Stimulated activated naive CD8-positive, alpha-beta T cell treated with anti-CD3 and anti-CD28 coated beads, Interleukin-15, amount 100 ng/mL, for 72 hours (primary cell): ENCODE results near the gene CTRL.
A peak's percentile ranks its signal among the peaks of the same experiment; 100 is the strongest.
"Not testable (repeated sequence)": the region's sequence is repeated elsewhere in the genome, so short reads cannot be mapped to it uniquely, and the experiment has no call there.

Source experiments
- ATAC-seq: fragments of 150-1000 bp; cut with Tn5 transposase; 2 replicates; pipeline ENCODE4 v1.10.0; 2021; ENCODE audit warnings: mild to moderate bottlenecking, moderate library complexity
- DNase-seq, 2 donors: peaks; one replicate each; pipeline ENCODE4 v3.0.0; 2021 to 2022
- H3K27ac Mint-ChIP-seq, 2 donors: one replicate each; pipeline ENCODE4 v1.8.0; 2022; ENCODE audit warnings: mild to moderate bottlenecking in 2 of 2, mixed read lengths in 2 of 2, moderate library complexity in 2 of 2
- H3K27me3 Mint-ChIP-seq: one replicate; pipeline ENCODE4 v1.8.0; 2022; ENCODE audit warnings: mixed read lengths
- H3K4me1 Mint-ChIP-seq: one replicate; pipeline ENCODE4 v1.8.0; 2022; ENCODE audit warnings: mild to moderate bottlenecking, mixed read lengths
- H3K4me3 Mint-ChIP-seq, 2 donors: one replicate each; pipeline ENCODE4 v1.8.0; 2022; ENCODE audit warnings: mild to moderate bottlenecking in 2 of 2, mixed read lengths in 2 of 2, moderate library complexity in 1 of 2
- H3K9me3 Mint-ChIP-seq, 2 donors: one replicate each; pipeline ENCODE4 v1.8.0; 2022; ENCODE audit warnings: mixed read lengths in 2 of 2

Gene CTRL

GRCh38 chr16:67924140-67924906 lies 7.3 kb downstream of the CTRL start:
- Mint-ChIP-seq H3K9me3 (no peaks in the 10 kb centered on the region), H3K4me1 (peaks cover 53% of the 10 kb centered on the region), H3K4me3 (no peak overlapping the region), H3K27me3 (no peaks in the 10 kb centered on the region), H3K27ac (peak overlapping the region in 1 of 2 donors; percentile 25)
- no peak for DNase-seq
- no peak for ATAC-seq

GRCh38 chr16:67923414-67924116 lies 8.1 kb downstream of the CTRL start:
- no peaks in the 10 kb centered on the region for H3K27me3 Mint-ChIP-seq

GRCh38 chr16:67922740-67923139 lies 8.9 kb downstream of the CTRL start:
- DNase-seq, result no peak
- Mint-ChIP-seq H3K27ac (peak overlapping the region in 1 of 2 donors; percentile 87), H3K4me3 (no peak overlapping the region), H3K27me3 (no peaks in the 10 kb centered on the region), H3K9me3 (no peaks in the 10 kb centered on the region), H3K4me1 (peaks cover 59% of the 10 kb centered on the region)
- no peak for ATAC-seq

More at GRCh38 chr16:67923414-67924116, 8.1 kb downstream of the CTRL start:
- Mint-ChIP-seq H3K4me1 (peaks cover 59% of the 10 kb centered on the region), H3K27ac (peak overlapping the region in 1 of 2 donors; percentile 87), H3K4me3 (no peak overlapping the region), H3K9me3 (no peaks in the 10 kb centered on the region)
- DNase-seq (no peak), ATAC-seq (no peak)

- Mint-ChIP-seq H3K9me3 (no peaks in the 10 kb centered on the region), H3K27ac (peak overlapping the region; percentile 83 to 92), H3K4me3 (no peak overlapping the region), H3K27me3 (no peaks in the 10 kb centered on the region), H3K4me1 (peaks cover 64% of the 10 kb centered on the region)
- DNase-seq (no peak), ATAC-seq (no peak)
Observed at GRCh38 chr16:67922221-67922620, 9.4 kb downstream of the CTRL start.

- Mint-ChIP-seq H3K4me3 (no peak overlapping the region), H3K27ac (peak overlapping the region; percentile 22 to 63), H3K4me1 (peaks cover 72% of the 10 kb centered on the region), H3K9me3 (no peaks in the 10 kb centered on the region), H3K27me3 (no peaks in the 10 kb centered on the region)
- DNase-seq, result no peak
- no peak for ATAC-seq
Observed at GRCh38 chr16:67919622-67920221, 11.9 kb downstream of the CTRL start.

- no peaks in the 10 kb centered on the region for H3K27me3 Mint-ChIP-seq
- H3K9me3 Mint-ChIP-seq, result no peaks in the 10 kb centered on the region
- peak overlapping the region; percentile 14 to 97 for H3K27ac Mint-ChIP-seq
- peak; percentile 100 for ATAC-seq
- peaks cover 62% of the 10 kb centered on the region for H3K4me1 Mint-ChIP-seq
- no peak overlapping the region for H3K4me3 Mint-ChIP-seq
- DNase-seq, result peak in 1 of 2 donors; percentile 55
Observed at GRCh38 chr16:67917852-67918236, 13.8 kb downstream of the CTRL start.

GRCh38 chr16:67917140-67917851 lies 14.4 kb downstream of the CTRL start:
- DNase-seq (no peak), ATAC-seq (peak; percentile 21)
- Mint-ChIP-seq H3K4me1 (peaks cover 57% of the 10 kb centered on the region), H3K4me3 (no peak overlapping the region), H3K9me3 (no peaks in the 10 kb centered on the region), H3K27ac (peak overlapping the region; percentile 14 to 97), H3K27me3 (no peaks in the 10 kb centered on the region)

GRCh38 chr16:67915831-67916723 lies 15.6 kb downstream of the CTRL start:
- Mint-ChIP-seq H3K27me3 (no peaks in the 10 kb centered on the region), H3K4me3 (no peak overlapping the region), H3K27ac (peak overlapping the region; percentile 6 to 22), H3K4me1 (peaks cover 48% of the 10 kb centered on the region), H3K9me3 (no peaks in the 10 kb centered on the region)
- ATAC-seq (no peak), DNase-seq (no peak)

GRCh38 chr16:67915496-67915769 lies 16.2 kb downstream of the CTRL start:
- peaks cover 50% of the 10 kb centered on the region for H3K4me1 Mint-ChIP-seq
- H3K4me3 Mint-ChIP-seq, H3K27ac Mint-ChIP-seq, ATAC-seq, H3K27me3 Mint-ChIP-seq, DNase-seq, H3K9me3 Mint-ChIP-seq: not testable (repeated sequence)

GRCh38 chr16:67914758-67915495 lies 16.7 kb downstream of the CTRL start:
- ATAC-seq (no peak), DNase-seq (no peak)
- peak overlapping the region in 1 of 2 donors; percentile 60 for H3K27ac Mint-ChIP-seq
- H3K4me1 Mint-ChIP-seq, result peaks cover 53% of the 10 kb centered on the region
- H3K4me3 Mint-ChIP-seq, result no peak overlapping the region
- H3K9me3 Mint-ChIP-seq, result no peaks in the 10 kb centered on the region
- H3K27me3 Mint-ChIP-seq, result no peaks in the 10 kb centered on the region

- Mint-ChIP-seq H3K9me3 (no peaks in the 10 kb centered on the region), H3K4me1 (peaks cover 28% of the 10 kb centered on the region), H3K27me3 (no peaks in the 10 kb centered on the region), H3K4me3 (no peak overlapping the region), H3K27ac (peak overlapping the region; percentile 5 to 84)
- ATAC-seq (peak; percentile 99), DNase-seq (peak in 1 of 2 donors; percentile 67)
Observed at GRCh38 chr16:67910158-67910557, 21.5 kb downstream of the CTRL start.

GRCh38 chr16:67909056-67909742 lies 22.5 kb downstream of the CTRL start:
- no peak for ATAC-seq
- Mint-ChIP-seq H3K27me3 (no peaks in the 10 kb centered on the region), H3K27ac (no peak overlapping the region), H3K9me3 (no peaks in the 10 kb centered on the region), H3K4me3 (peak overlapping the region in 1 of 2 donors; percentile 33), H3K4me1 (peaks cover 28% of the 10 kb centered on the region)
- DNase-seq, result no peak

- no peak for DNase-seq
- Mint-ChIP-seq H3K4me3 (no peak overlapping the region), H3K27me3 (no peaks in the 10 kb centered on the region), H3K27ac (peak overlapping the region in 1 of 2 donors; percentile 54), H3K4me1 (peaks cover 28% of the 10 kb centered on the region), H3K9me3 (no peaks in the 10 kb centered on the region)
- ATAC-seq, result no peak
Observed at GRCh38 chr16:67907397-67908180, 24.1 kb downstream of the CTRL start.
